COLO668 (cell line): ENCODE data around the gene C11orf87.

Source experiments
- DNase-seq: peaks from one replicate; lab custom pipeline; 2025; ENCODE audit not compliant: unreplicated experiment; lab: John Stamatoyannopoulos, UW

C11orf87 gene

DNA sequence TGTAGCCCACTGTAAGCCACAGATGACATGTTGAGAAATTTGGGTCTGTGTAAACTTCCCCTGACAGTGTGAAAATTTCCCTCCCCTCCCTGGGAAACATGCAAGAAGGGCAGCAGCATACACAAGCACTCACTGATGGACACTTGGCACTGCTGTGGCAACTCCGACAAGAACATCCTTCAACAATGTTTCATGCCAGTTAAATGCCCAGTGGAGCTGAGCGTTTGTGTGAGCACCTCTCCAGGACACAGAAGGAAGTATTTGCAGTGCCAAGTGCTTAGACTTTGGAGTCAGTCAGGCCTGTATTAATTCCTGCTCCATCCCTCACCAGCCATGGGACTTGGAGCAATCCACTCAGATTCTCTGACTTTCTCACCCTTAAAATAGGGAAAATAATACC is 17.7 kb downstream of the C11orf87 start:
- no peak for DNase-seq

DNA sequence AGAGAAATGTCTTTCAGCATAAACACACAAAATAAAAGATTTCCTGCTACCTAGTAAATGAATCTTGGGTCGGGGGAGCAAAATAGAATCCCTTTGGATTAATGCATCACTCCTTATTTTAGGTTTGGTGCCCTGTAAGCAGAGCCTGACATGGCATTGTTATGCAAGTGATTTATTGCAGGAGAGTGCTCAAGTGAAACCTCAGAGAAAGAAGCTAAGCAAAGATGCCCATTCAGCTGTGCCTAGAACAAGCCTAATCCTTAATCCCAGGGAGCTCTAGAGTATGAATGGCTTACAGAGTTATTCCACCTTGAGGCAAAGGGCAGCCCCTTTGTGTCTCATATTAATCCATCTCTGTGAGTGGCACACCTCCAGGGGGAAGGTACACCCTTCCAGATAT is 21.1 kb downstream of the C11orf87 start:
- DNase-seq = no peak

DNA sequence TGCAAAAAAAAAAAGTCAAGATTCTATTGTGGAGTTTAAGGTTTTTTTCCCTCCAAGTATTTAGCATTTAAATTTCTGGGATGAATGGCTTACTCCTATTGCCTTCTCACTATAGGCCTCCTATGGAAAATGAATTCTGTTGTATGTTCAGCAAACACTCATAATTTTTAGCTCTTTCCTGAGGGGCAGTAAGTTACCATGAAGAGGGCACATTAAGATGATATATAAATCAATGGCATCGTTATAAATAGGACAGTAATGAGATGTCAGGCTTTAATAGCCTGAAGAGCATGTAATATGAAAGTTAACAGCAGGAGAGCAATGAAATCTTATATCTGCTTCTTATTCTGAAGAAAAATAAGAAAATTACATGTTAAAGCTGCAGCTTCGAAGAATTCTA is 32.9 kb downstream of the C11orf87 start:
- DNase-seq = no peak
